GM12878 (cell line): ENCODE results near the gene RTL3. TPM values are rescaled to one million over a fixed set of nuclear protein-coding genes. Genes with fewer than 3 reads are reported as not detected.
A peak's percentile ranks its signal among the peaks of the same experiment; 100 is the strongest.

ENCODE experiments used
- CUX1 ChIP-seq: IDR thresholded peaks from 2 replicates; pipeline ENCODE4 v1.6.1; 2012; ENCODE audit warnings: improper control_type of control experiment, low read depth, low read length; ENCODE audit not compliant: insufficient replicate concordance
- IKZF1 ChIP-seq: fragments of 450-650 bp; conservative IDR thresholded peaks from 2 replicates; pipeline ENCODE4 v1.6.1; 2017; ENCODE audit warnings: antibody characterized with exemption, mild to moderate bottlenecking
- IRF3 ChIP-seq: fragments of 450-650 bp; IDR thresholded peaks from 2 replicates; pipeline ENCODE4 v1.6.1; 2014; ENCODE audit warnings: mild to moderate bottlenecking
- IRF4 ChIP-seq: IDR thresholded peaks from 2 replicates; pipeline ENCODE4 v1.6.1; 2011; ENCODE audit warnings: low read depth, low read length
- MEF2A ChIP-seq: IDR thresholded peaks from 2 replicates; pipeline ENCODE4 v1.6.1; 2011; ENCODE audit warnings: low read depth, mild to moderate bottlenecking, low read length, moderate library complexity; ENCODE audit not compliant: insufficient read depth
- NFIC ChIP-seq: IDR thresholded peaks from 2 replicates; pipeline ENCODE4 v1.6.1; 2012; ENCODE audit warnings: low read depth, mild to moderate bottlenecking, inconsistent platforms, low read length, moderate library complexity
- NFYA ChIP-seq: IDR thresholded peaks from 2 replicates; pipeline ENCODE4 v1.6.1; 2011; ENCODE audit warnings: low read depth, mild to moderate bottlenecking, low read length, improper control_type of control experiment, borderline replicate concordance
- POU2F2 ChIP-seq: IDR thresholded peaks from 3 replicates; pipeline ENCODE4 v1.6.1; 2011; ENCODE audit warnings: low read depth, mild to moderate bottlenecking, low read length, borderline replicate concordance
- SIX5 ChIP-seq: IDR thresholded peaks from 2 replicates; pipeline ENCODE4 v1.6.1; 2011; ENCODE audit warnings: mild to moderate bottlenecking, low read depth, low read length, moderate library complexity; ENCODE audit not compliant: severe bottlenecking
- SPI1 ChIP-seq: IDR thresholded peaks from 2 replicates; pipeline ENCODE4 v1.6.1; 2011; ENCODE audit warnings: low read depth, mild to moderate bottlenecking, low read length, moderate library complexity, borderline replicate concordance; ENCODE audit not compliant: insufficient read depth
- STAT3 ChIP-seq: IDR thresholded peaks from 2 replicates; pipeline ENCODE4 v1.6.1; 2011; ENCODE audit warnings: low read depth, low read length, improper control_type of control experiment
- ZBTB33 ChIP-seq: fragments of 450-650 bp; IDR thresholded peaks from 2 replicates; pipeline ENCODE4 v1.6.1; 2017; ENCODE audit warnings: mild to moderate bottlenecking
- polyA plus RNA-seq, 11 experiments: library from polyadenylated mRNA; depleted of rRNA in 4 of 11; unstranded in 6 of 11; stranded (reverse) in 5 of 11; fragments of >200 nt; fragmentation: Nextera tagmentation in 4 of 11; fragmentation: Illumina TruSeq in 1 of 11; extraction: Ambion mirVana in 4 of 11; extraction: Trizol in 1 of 11; gene quantifications; 1 replicate in 1 of 11; 2 replicates in 10 of 11; pipeline versions ENCODE4 v1.2.1 to v1.2.3, GENCODE V29; 2011 to 2016; ENCODE audit warnings: inconsistent platforms in 2 of 11, missing spikeins in 2 of 11, low read depth in 1 of 11
- total RNA-seq, 4 experiments: library from RNA; depleted of rRNA in 3 of 4; stranded (reverse); fragments of >200 nt in 3 of 4; fragmentation: Illumina TruSeq in 1 of 4; extraction: Trizol in 1 of 4; gene quantifications; 2 replicates each; pipeline versions ENCODE4 v1.2.1 to v1.2.3, GENCODE V29; 2013 to 2021

RTL3 gene
- total and polyA plus RNA-seq, 10 of the 15 experiments (the other 5 are each of a cell fraction or from before 2014, with no cell fraction given), result 0.09 to 1.5 (median 0.27) TPM; not detected in 1

- TF ChIP-seq CUX1 (no peak), NFIC (no peak; the same call in 1 of the 2 replicates), IKZF1 (no peak), SPI1 (0 out of 2 replicates have a peak, but pooled peaks have one; percentile 20), IRF4 (no peak), MEF2A (0 out of 2 replicates have a peak, but pooled peaks have one; percentile 14), ZBTB33 (no peak), POU2F2 (peak; percentile 26; the same call in 1 of the 3 replicates), NFYA (no peak), IRF3 (no peak), STAT3 (no peak), SIX5 (no peak)
These were observed 28.5 kb upstream of the RTL3 start (continued) for GRCh38 chrX:78687586-78687985.
